Endothelial cell (in vitro differentiated cells): Measurements from ENCODE around the gene EPHB1. TPM values are rescaled to one million over a fixed set of nuclear protein-coding genes. Genes with fewer than 3 reads are reported as not detected.

Source experiments
- DNase-seq: peaks from one replicate; pipeline ENCODE4 v3.0.0; 2021; ENCODE audit warnings: low spot score
- H3K27ac Mint-ChIP-seq: one replicate; pipeline ENCODE4 v1.8.0; 2021; ENCODE audit warnings: mixed read lengths, inconsistent platforms; ENCODE audit not compliant: unreplicated experiment
- H3K27me3 Mint-ChIP-seq: one replicate; pipeline ENCODE4 v1.8.0; 2021; ENCODE audit warnings: mild to moderate bottlenecking, moderate library complexity, mixed read lengths, inconsistent platforms; ENCODE audit not compliant: unreplicated experiment
- H3K36me3 Mint-ChIP-seq: one replicate; pipeline ENCODE4 v1.8.0; 2021; ENCODE audit warnings: mild to moderate bottlenecking, low read depth, mixed read lengths, inconsistent platforms; ENCODE audit not compliant: unreplicated experiment
- H3K4me1 Mint-ChIP-seq: one replicate; pipeline ENCODE4 v1.8.0; 2021; ENCODE audit warnings: mild to moderate bottlenecking, mixed read lengths, inconsistent platforms; ENCODE audit not compliant: unreplicated experiment
- H3K4me3 Mint-ChIP-seq: one replicate; pipeline ENCODE4 v1.8.0; 2021; ENCODE audit warnings: mild to moderate bottlenecking, mixed read lengths, inconsistent platforms; ENCODE audit not compliant: unreplicated experiment
- H3K9me3 Mint-ChIP-seq: one replicate; pipeline ENCODE4 v1.8.0; 2021; ENCODE audit warnings: mixed read lengths, inconsistent platforms; ENCODE audit not compliant: unreplicated experiment
- CTCF ChIP-seq: fragments of 200-600 bp; sonication (generic); IDR thresholded peaks from one replicate; pipeline ENCODE4 v1.5.0; 2021; ENCODE audit warnings: antibody characterized with exemption; ENCODE audit not compliant: unreplicated experiment
- total RNA-seq: library from RNA; stranded (reverse); fragmentation: NEBNext Ultra II Directional; extraction: Animal tissue kit (Norgen Biotek cat#: 25700); gene quantifications from one replicate; pipeline ENCODE4 v1.2.1, GENCODE V29; 2021; ENCODE audit not compliant: unreplicated experiment

EPHB1 gene
- total RNA-seq, 1 donor from 2014 or later: 5.7 TPM

GRCh38 chr3:135083179-135083578 lies 288.1 kb downstream of the EPHB1 start:
- TF ChIP-seq CTCF: no peak
- no peak for DNase-seq
- H3K9me3 Mint-ChIP-seq: no peaks in the 10 kb centered on the region
- H3K4me3 Mint-ChIP-seq: no peak overlapping the region
- H3K36me3 Mint-ChIP-seq: no peaks in the 10 kb centered on the region
- H3K27ac Mint-ChIP-seq: no peak overlapping the region
- no peaks in the 10 kb centered on the region for H3K27me3 Mint-ChIP-seq
- peaks cover 5% of the 10 kb centered on the region for H3K4me1 Mint-ChIP-seq

GRCh38 chr3:135083756-135084155 lies 288.7 kb downstream of the EPHB1 start:
- no peak for DNase-seq
- H3K9me3 Mint-ChIP-seq: no peaks in the 10 kb centered on the region
- no peaks in the 10 kb centered on the region for H3K36me3 Mint-ChIP-seq
- peaks cover 5% of the 10 kb centered on the region for H3K4me1 Mint-ChIP-seq
- no peak for TF ChIP-seq CTCF
- H3K27me3 Mint-ChIP-seq: no peaks in the 10 kb centered on the region
- H3K27ac Mint-ChIP-seq: no peak overlapping the region
- no peak overlapping the region for H3K4me3 Mint-ChIP-seq

GRCh38 chr3:135084405-135084804 lies 289.3 kb downstream of the EPHB1 start:
- Mint-ChIP-seq H3K4me3 (no peak overlapping the region), H3K27me3 (no peaks in the 10 kb centered on the region), H3K9me3 (no peaks in the 10 kb centered on the region), H3K4me1 (peaks cover 5% of the 10 kb centered on the region), H3K36me3 (no peaks in the 10 kb centered on the region), H3K27ac (no peak overlapping the region)
- no peak for TF ChIP-seq CTCF
- DNase-seq: no peak

GRCh38 chr3:135084976-135085375 lies 289.9 kb downstream of the EPHB1 start:
- no peak for DNase-seq
- TF ChIP-seq CTCF: no peak
- Mint-ChIP-seq H3K36me3 (no peaks in the 10 kb centered on the region), H3K4me3 (no peak overlapping the region), H3K9me3 (no peaks in the 10 kb centered on the region), H3K4me1 (peaks cover 5% of the 10 kb centered on the region), H3K27me3 (no peaks in the 10 kb centered on the region), H3K27ac (no peak overlapping the region)

- no peak overlapping the region for H3K4me3 Mint-ChIP-seq
- peaks cover 5% of the 10 kb centered on the region for H3K4me1 Mint-ChIP-seq
- H3K9me3 Mint-ChIP-seq: no peaks in the 10 kb centered on the region
- H3K27me3 Mint-ChIP-seq: no peaks in the 10 kb centered on the region
- H3K27ac Mint-ChIP-seq: no peak overlapping the region
- no peak for TF ChIP-seq CTCF
- H3K36me3 Mint-ChIP-seq: no peaks in the 10 kb centered on the region
- no peak for DNase-seq
These were observed 290.8 kb downstream of the EPHB1 start for GRCh38 chr3:135085652-135086436.
